ENCODE data around the gene OR5L2. TPM values are rescaled to one million over a fixed set of nuclear protein-coding genes. Genes with fewer than 3 reads are reported as not detected.

OR5L2 gene
- total and polyA plus RNA-seq, 2 of the 8 experiments (the other 6 are each of a cell fraction or from before 2014, with no cell fraction given): not detected

DNA sequence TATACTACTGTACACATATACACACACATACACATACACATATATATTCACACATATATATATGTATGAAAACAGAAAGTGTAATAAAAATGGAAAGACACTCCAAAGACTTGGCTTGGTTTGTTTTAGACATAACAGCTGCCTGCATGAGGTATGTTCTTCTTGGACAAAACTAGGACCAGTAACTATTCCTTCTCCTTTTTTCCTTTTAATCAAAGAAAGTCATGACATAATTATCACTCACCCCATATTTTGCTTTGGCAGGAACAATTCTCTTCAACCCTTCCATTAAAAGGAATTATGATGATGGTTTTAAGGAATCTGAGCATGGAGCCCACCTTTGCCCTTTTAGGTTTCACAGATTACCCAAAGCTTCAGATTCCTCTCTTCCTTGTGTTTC is 31.8 kb upstream of the OR5L2 start, which contains the start of gene OR5D14 (continued):
- TF ChIP-seq SP1 (IDR thresholded peaks at IDR 0.05; ENCODE audit: low read depth, low read length) (no peak), ASH2L (IDR thresholded peaks at IDR 0.05; ENCODE audit: low read length) (no peak), CBX5 (IDR thresholded peaks at IDR 0.05; ENCODE audit: low read depth, low read length) (no peak)

Data from H1 (cell line).